Activated CD4-positive, alpha-beta T cell treated with anti-CD3 and anti-CD28 coated beads, Interleukin-2, Interleukin-6, amounts not matched to agents 100 ng/mL and 50 ng/mL, durations not matched to agents 16 hours and 8 hours (primary cell): ENCODE measurements around the gene ADNP.

ENCODE experiments used
- DNase-seq: peaks from one replicate; pipeline ENCODE4 v3.0.0-alpha.2; 2020

ADNP gene

DNA sequence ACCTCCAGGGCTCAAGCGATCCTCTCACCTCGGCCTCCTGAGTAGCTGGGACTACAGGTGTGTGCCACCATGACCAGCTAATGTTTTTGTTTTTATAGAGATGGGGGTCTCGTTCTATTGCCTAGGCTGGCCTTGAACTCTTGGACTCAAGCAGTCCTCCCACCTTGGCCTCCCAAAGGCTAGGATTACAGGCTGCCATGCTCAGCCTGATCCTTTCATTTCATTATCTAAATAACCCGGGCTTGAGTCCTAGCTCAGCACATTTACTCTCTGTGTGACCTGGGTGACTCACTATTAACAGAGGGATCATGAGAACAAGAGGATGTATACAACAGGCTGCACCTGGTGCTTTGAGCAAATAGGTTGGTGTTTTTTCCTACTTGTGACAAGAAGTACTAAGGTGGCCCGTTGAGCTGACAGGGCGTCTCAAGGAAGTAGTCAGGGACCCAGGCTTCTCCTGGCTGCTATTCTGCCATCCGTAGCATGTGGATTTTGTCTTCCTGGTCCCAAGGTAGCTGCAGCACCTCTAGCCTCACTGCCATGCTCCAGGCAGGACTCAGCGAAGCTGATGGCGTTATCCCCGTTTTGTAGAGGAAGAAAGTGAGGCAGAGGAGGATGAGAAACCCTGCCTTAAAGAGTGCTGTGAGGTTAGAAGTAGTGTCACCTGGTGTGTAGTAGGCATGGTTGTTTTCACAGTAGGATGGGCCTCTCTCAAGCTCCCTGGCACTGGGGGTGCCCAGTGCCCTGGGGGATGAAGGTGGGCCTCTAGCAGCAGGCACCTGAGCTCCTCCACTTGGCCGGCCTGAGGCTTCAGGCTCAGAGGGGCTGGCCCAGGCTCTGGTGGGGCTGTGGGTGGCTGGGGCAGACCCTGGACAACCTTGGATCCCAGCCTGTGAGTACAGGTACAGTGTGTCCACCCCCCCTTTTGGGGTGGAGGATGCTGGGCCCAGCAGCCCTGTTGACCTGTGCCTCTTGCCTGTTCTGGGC, 62.4 kb downstream of the ADNP start:
- DNase-seq = no peak

- DNase-seq = no peak
Measured at GRCh38 chr20:50867805-50868204, 63.4 kb downstream of the ADNP start.

DNA sequence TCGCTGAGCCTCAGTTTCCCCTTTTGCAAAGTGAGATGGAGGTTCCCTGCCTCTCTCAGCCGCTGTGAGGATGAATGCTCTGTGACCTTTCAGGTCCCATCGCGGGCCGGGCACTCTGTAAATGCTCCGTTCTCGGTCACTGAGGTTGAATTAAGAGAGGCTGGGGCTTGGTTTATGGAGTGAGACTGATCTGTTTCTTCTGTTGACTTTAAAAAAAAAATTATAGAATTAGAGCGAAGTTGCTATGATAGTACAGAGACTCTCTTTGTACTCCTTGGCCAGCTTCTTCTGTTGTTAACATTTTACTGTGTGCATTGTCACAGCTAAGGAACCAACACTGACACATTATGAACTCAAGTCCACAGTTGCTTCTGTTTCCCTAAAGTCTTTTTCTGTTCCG, 64.4 kb downstream of the ADNP start:
- no peak for DNase-seq

DNA sequence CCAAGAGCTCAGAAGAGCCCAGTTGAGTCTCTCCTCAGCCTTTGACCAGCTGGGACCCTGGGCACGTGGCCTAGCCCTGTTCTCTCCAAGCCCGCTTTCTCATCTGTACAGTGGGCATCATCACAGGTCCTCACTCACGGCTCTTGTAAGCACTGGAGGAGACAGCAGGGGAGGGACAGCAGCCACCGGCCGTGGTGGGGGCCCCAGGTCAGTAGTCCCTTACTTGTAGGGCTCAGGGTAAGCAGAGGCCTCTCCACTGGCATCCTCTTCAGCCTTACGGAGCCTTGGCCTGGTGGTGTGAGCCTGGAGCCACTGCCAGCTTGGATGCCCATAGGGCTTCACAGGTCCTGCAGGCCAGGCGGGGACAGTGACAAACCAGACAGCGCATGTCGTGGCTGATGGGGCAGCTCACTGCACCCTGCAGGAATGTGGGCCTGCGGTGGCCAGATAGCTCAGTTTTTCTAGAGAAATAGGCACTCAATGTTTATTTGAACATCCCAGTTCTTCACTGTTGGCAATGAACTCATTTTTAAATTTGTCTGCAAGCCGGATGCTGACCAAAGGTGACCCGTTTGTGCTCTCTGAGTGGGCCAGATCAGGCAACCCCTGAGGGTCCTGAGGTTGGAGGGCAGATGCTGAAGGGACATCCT, 65.1 kb downstream of the ADNP start:
- no peak for DNase-seq

DNA sequence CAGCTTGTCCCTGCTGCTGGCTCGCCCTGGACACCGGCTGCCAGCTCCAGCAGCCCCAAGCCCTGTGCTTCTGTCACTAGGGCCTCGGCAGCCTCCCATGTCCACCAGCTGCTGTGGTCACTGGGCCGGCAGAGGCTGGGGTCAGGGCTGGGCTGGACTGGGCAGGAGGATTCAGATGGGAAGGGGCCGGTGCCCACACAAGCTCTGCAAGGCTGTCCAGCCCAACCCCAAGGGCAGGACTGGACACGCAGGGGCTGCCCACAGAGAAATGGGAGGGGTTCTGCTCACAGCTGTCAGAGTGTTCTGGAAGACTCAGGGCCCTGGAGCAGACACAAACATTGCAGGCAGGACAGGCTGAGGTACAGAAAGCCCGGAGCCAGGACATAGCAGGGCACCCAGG, 65.6 kb downstream of the ADNP start:
- no peak for DNase-seq

DNA sequence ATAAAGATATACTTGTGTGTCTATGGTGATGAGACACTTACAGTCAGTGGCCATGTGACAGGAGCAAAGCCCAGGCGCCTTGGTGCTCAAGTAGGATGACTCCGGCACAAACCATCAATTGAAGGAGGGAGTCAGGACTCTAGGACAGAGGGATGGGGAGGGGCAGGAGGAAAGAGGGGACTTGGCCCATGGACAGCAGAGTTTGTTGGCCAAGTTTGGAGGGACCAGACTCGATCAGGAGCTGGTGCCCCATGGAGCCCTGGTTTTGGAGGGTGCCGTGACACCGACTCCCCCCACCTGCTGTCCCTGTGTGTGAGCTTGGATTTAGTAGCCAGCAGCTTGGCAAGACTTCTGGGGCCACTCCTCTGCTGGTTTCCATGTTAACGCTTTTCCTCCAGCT, 66.1 kb downstream of the ADNP start:
- DNase-seq = no peak

DNA sequence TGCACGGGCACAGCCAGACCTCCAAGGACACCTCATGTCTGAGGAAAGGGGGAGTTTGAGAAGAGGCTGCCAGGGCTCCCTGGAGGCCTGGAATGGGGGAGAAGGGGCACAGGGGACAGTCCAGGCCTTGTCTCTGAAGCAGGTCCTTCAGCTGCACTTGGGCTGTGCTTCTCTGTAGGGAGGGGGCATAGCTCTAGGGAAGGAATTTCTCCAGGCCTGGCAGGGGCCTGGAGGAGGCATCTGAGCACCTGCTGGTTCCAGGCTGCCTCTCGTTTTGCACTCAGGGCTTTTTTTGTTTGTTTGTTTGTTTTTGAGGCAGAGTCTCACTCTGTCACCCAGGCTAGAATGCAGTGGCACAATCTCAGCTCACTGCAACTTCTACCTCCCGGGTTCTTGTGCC, 68.7 kb downstream of the ADNP start:
- no peak for DNase-seq

DNA sequence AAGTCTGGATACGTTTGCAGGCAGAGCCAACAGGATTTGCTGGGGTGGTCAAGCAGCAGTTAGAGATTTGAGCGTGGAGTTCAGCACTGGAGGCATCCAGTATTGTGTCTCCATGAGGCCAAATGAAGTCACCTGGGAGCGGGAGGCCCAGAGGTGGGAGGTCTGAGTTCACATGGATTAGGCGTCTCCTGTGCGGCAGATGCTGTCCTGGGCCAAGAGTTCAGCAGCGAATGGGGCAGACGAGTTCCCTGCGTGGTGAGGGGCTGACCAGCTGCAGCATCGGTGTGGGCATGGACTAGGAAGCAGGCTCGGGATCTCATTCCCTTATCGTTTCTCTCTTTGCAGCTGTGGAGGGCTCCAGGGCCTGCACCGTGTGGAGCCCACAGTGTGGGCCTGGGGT, 70.2 kb downstream of the ADNP start:
- no peak for DNase-seq

- no peak for DNase-seq
Measured at GRCh38 chr20:50859161-50859560, 72.1 kb downstream of the ADNP start.

GRCh38 chr20:50858525-50858924, 72.7 kb downstream of the ADNP start:
- DNase-seq = no peak

DNA sequence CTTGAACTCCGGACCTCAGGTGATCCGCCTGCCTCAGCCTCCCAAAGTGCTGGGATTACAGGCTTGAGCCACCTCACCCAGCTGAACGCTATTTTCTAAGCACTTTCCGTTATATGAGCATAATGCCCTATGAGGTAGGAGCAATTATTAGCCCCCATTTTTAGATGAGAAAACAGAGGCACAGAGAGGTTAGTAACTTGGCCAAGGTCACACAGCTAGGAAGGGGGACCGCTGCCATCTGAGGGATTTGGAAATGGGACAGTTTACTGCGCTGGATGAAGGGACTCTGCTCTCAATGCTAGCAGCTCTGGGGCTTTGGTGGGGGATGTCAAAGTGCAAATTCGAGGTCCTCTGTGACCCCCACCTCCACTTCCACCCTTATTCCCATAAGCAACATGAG, 73.9 kb downstream of the ADNP start:
- DNase-seq = no peak

DNA sequence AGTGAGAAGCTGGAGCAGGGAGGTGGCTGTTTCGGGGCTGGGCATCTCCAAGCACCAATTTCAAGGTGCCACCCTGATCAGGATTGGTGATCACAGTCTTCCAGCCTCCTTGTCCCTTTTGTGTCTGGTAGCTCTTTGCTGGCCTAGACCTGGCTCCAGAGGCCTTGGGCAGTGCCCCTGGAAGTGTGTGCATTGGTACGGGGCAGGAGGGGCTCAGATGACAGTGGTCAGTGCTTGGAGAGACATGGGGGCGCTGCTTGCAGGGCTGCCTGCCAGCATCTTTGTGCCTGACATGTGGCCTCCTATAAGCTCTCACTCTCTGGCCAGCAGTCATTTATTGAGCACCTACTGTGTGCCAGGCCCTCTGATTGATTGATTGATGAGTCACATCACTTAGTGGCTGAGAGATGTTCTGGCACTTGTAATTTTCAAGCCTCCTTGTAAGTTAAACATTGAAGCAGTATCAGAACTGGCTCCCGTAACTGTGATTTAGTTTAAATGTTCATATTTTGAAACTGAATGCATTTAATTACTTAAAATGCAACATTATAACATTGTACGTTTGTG, 74.7 kb downstream of the ADNP start:
- DNase-seq = no peak

DNA sequence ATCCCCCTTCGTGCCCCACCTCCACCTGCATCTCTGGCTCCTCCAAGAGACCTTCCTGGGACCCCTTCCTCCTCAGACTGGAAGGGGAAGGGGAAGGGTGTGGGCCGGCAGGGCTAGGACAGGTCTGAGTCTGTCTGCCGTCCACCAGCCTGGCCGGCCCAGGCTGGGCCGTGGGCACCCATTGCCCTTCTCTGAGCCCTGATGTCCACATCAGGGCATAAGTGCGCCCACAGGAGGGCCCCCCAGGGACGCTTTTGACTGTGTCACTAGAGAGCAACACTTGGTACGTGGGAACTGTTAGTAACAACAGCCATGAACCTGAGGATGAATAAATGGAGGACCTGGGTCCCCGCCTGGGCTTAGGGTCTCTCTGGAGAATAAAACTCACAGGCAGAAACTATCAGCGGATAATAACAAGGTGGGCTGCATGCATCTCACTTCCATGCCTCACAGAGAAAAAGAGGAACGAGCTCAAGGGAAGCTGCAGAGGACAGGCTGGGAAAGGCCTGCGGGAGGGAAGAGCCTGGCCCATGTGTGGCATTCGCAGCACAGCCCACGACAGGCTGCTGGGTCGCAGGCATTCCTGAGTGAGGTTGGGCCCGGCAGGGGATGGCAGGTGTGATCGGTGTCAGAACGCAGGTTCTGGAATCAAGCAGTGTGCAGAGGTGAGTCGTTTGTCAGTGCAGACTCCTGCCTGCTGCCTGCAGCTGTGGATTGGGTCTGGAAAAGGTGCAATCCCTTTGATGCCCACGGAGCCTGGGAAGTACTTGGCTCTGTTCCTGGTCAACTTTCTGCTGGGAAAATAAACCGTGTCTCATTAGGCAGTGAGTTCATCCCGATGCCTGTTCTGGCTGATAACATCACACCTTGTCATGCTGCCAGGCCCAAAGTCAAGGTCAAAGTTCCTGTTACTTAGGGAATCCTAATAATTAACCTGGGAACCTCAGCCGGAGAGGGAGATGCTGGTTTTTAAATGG, 75.5 kb downstream of the ADNP start:
- no peak for DNase-seq

DNA sequence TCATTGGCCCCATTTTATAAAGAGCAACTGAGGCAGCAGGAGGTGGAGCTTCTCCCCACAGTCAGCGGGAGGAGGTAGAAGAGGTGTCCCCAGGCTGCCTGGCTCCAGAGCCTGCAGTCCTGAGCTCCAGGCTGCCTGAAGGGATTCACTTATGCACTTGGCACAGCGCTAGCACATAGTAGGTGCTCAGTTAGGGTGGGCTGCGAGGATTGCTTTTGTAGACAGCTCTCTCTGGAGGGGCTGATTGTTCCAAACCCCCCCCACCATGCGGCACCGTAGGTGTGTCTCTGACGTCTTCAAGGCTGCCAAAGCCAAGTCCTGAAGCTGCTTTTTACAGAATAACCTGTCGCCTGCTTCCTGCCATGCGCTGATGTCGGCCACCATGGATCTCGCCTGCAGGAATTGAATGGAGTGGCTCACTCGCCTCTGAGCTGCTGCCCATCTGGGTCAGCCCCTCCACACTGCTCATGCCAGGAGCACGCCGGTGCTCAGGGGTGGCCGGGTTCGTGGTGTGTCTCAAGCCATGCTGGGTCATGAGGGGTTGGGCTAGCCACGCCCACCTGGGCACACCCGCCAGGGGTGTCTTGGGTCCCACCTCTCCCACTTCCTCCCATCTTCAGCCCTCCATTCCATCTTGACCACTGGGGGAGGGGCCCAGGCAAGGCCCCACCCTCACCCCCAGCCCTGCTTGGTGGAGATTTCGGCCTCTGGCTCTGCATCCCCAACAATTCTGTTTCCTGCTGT, 76.6 kb downstream of the ADNP start:
- no peak for DNase-seq

GRCh38 chr20:50852085-50852484, 79.2 kb downstream of the ADNP start:
- DNase-seq = no peak

DNA sequence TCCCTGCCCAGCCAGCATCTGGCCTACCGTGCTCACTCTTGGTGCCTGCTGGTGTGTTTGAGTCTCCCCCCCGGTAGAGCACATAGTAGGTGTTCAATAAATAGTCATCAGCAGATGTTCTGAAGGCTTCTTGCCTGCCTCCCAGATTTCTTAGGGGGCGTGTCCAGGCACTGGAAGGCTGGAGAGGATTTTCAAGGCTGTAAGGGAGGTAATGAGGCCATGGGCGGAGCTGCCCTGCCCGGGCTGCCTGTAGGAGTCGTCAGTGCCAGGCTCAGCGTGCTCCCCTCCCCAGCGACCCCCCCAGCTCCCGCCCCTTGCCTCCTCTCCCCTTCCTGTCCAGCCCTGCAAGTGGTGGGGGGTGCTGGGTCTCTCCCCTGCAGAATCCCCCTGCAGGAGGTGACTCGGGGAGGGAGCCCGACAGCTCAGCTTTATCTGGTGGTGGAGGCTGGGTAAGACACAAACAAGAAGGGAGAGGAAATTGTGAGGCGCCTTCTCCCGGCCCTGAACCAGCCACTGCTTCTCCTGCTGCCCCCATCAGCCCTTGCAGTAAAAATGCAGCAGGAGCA, 80.4 kb downstream of the ADNP start:
- DNase-seq = no peak

GRCh38 chr20:50848846-50849673, 82.2 kb downstream of the ADNP start:
- no peak for DNase-seq

- no peak for DNase-seq
Measured at GRCh38 chr20:50848341-50848808, 82.9 kb downstream of the ADNP start.

DNA sequence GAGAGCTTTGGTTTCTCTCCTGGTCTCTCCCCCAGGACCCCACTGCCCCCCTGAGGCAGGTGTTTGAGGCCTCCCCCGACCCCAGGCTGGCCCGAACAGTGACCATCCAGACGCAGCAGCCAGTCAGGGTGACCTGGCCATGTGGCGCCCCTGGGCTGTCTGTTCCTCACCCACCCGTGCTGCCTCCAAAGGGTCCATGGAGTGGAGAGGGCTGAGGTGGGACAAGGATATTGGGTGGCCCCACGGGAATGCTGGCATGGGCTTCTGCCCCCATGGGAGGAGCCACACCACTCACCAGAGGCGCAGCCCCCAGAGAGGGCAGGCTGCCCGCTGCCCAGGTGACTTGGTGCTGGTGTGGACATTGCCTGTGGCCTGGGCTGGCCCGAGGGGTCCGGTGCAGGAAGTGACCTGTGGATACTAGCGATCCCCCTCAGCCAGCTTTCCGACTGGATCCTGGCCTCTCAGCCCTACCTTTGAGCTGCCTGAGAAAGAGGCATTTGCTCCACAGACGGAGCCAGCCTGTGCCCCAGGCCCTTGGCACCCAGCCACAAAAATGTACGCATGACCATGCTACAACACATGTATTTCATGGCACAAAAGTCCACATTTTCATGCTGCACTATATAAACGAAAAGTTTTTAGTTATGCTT, 85.5 kb downstream of the ADNP start:
- DNase-seq = no peak
